ENCODE measurements around the gene DGKB. TPM values are rescaled to one million over a fixed set of nuclear protein-coding genes. Genes with fewer than 3 reads are reported as not detected.

The DGKB gene
- total RNA-seq, 2 donors from 2014 or later, result 0.52 TPM; not detected in 1

GRCh38 chr7:14698239-14698638 is 204.3 kb downstream of the DGKB start:
- ATAC-seq (no peak), DNase-seq (no peak)
- intact Hi-C loops (cut with DNase I), result loop anchor here (10.0 kb wide), 1 partner anchor 1413 kb away; no protein-coding TSS in a partner anchor
- no peak for TF ChIP-seq POLR2A (IDR thresholded peaks at IDR 0.05)
- TF ChIP-seq CTCF (IDR thresholded peaks at IDR 0.05), result no peak
- Histone ChIP-seq H3K36me3 (replicated peaks in 1 of 2; ENCODE audit: insufficient read depth in 1 of 2, low read depth in 2 of 2) (no peaks in the 10 kb centered on the region), H3K4me3 (no peak overlapping the region), H3K4me1 (no peaks in the 10 kb centered on the region), H3K9me3 (no peaks in the 10 kb centered on the region), H3K27me3 (no peaks in the 10 kb centered on the region), H3K27ac (no peak overlapping the region)

DNA sequence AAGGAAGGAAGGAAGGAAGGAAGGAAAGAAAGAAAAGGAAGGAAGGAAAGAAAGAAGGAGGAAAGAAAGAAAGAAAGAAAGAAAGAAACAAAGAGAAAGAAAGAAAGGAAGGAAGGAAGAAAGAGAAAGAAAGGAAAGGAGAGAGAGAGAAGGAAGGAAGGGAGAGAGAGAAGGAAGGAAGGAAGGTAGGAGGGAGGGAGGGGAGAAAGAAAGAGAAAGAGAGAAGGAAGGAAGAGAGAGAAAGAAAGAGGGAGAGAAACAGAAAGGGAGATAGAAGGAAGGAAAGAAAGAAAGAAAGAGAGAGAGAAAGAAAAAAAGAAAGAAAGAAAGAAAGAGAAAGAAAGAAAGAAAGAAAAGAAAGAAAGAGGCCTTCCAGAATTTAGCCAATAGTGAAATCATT is 204.9 kb downstream of the DGKB start:
- DNase-seq, result no peak
- Histone ChIP-seq H3K4me3 (no peak overlapping the region), H3K27me3 (no peaks in the 10 kb centered on the region), H3K9me3 (no peaks in the 10 kb centered on the region), H3K27ac (no peak overlapping the region), H3K36me3 (replicated peaks in 1 of 2; ENCODE audit: insufficient read depth in 1 of 2, low read depth in 2 of 2) (no peaks in the 10 kb centered on the region), H3K4me1 (no peaks in the 10 kb centered on the region)
- TF ChIP-seq CTCF (IDR thresholded peaks at IDR 0.05), result no peak
- no peak for TF ChIP-seq POLR2A (IDR thresholded peaks at IDR 0.05)
- ATAC-seq, result no peak
- intact Hi-C loops (cut with DNase I), result loop anchor here (10.0 kb wide), 1 partner anchor 1413 kb away; no protein-coding TSS in a partner anchor

- H3K4me3 ChIP-seq, result no peak overlapping the region
- no peaks in the 10 kb centered on the region for H3K36me3 ChIP-seq (replicated peaks in 1 of 2; ENCODE audit: insufficient read depth in 1 of 2, low read depth in 2 of 2)
- intact Hi-C loops (cut with DNase I), result loop anchor here (10.0 kb wide), 1 partner anchor 1407 kb away; no protein-coding TSS in a partner anchor
- no peaks in the 10 kb centered on the region for H3K4me1 ChIP-seq
- 0 to 1% methylated on average over 3 of the region's 3 CpGs for WGBS, 2 donors
- no peak overlapping the region for H3K27ac ChIP-seq
- TF ChIP-seq CTCF (IDR thresholded peaks at IDR 0.05), result peak; percentile 68 to 88 (median 76)
- no peak for TF ChIP-seq POLR2A (IDR thresholded peaks at IDR 0.05)
- H3K27me3 ChIP-seq, result no peaks in the 10 kb centered on the region
- no peaks in the 10 kb centered on the region for H3K9me3 ChIP-seq
- DNase-seq (peak; percentile 44 to 72 (median 53)), ATAC-seq (no peak)
These were observed 210.9 kb downstream of the DGKB start for GRCh38 chr7:14691597-14692203.

- TF ChIP-seq POLR2A (IDR thresholded peaks at IDR 0.05), result no peak
- no peak for TF ChIP-seq CTCF (IDR thresholded peaks at IDR 0.05)
- ATAC-seq (no peak), DNase-seq (no peak)
- no peak overlapping the region for H3K4me3 ChIP-seq
- no peaks in the 10 kb centered on the region for H3K27me3 ChIP-seq
- WGBS, 2 donors, result 25 to 29% methylated on average over 2 of the region's 2 CpGs
- no peaks in the 10 kb centered on the region for H3K9me3 ChIP-seq
- H3K4me1 ChIP-seq, result no peaks in the 10 kb centered on the region
- no peak overlapping the region for H3K27ac ChIP-seq
- intact Hi-C loops (cut with DNase I), result loop anchor here (10.0 kb wide), 1 partner anchor 1406 kb away; no protein-coding TSS in a partner anchor
- no peaks in the 10 kb centered on the region for H3K36me3 ChIP-seq (replicated peaks in 1 of 2; ENCODE audit: insufficient read depth in 1 of 2, low read depth in 2 of 2)
These were observed 211.5 kb downstream of the DGKB start for GRCh38 chr7:14691034-14691433.

- ATAC-seq, result no peak
- H3K4me3 ChIP-seq, result no peak overlapping the region
- no peaks in the 10 kb centered on the region for H3K36me3 ChIP-seq (replicated peaks in 1 of 2; ENCODE audit: insufficient read depth in 1 of 2, low read depth in 2 of 2)
- no peak for DNase-seq
- no peaks in the 10 kb centered on the region for H3K9me3 ChIP-seq
- no peaks in the 10 kb centered on the region for H3K4me1 ChIP-seq
- 56 to 64% methylated on average over 3 of the region's 3 CpGs for WGBS, 2 donors
- H3K27me3 ChIP-seq, result no peaks in the 10 kb centered on the region
- intact Hi-C loops (cut with DNase I), result loop anchor here (10.0 kb wide), 1 partner anchor 1406 kb away; no protein-coding TSS in a partner anchor
- TF ChIP-seq POLR2A (IDR thresholded peaks at IDR 0.05) (no peak), CTCF (IDR thresholded peaks at IDR 0.05) (no peak)
- no peak overlapping the region for H3K27ac ChIP-seq
These were observed 212.1 kb downstream of the DGKB start for GRCh38 chr7:14690486-14690885.

Measured in body of pancreas (tissue), 4 donors.